ENCODE data around the gene TGM4.
"Not testable (repeated sequence)": the region's sequence is repeated elsewhere in the genome, so short reads cannot be mapped to it uniquely, and the experiment has no call there.

The TGM4 gene

GRCh38 chr3:44874308-44874707 is at the start of gene TGM4:
TSS of gene TGM4 (plus strand) at chr3:44874608. CDS start at chr3:44874679, 71 bp downstream.
- DNase-seq (ENCODE audit: low spot score): no peak

- DNase-seq (ENCODE audit: low spot score): no peak
These were observed 49.0 kb upstream of the TGM4 start for GRCh38 chr3:44825264-44825925.

DNA sequence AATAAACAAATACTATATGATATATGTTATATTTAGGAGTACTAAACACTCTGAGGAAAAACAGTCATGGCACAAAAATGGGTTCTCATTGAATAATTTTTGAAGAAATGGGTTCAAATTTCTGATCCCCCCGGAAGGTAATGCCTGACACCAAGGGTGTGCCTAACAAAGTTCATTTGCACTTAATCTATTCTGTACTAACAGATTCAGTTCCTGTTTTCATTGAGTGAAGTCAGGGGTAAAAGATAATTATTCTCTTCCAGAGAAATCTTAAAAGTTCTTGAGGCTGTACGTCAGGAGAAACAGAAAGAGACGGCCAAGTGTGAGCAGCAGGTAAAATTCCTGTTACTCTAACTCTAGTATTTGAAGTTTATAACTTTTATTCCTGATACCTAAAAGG is 47.2 kb upstream of the TGM4 start:
- no peak for DNase-seq (ENCODE audit: low spot score)

- no peak for DNase-seq (ENCODE audit: low spot score)
These were observed 43.2 kb upstream of the TGM4 start for GRCh38 chr3:44831232-44831631.

- no peak for DNase-seq (ENCODE audit: low spot score)
These were observed 42.4 kb upstream of the TGM4 start for GRCh38 chr3:44832032-44832431.

- DNase-seq (ENCODE audit: low spot score): no peak
These were observed 41.4 kb upstream of the TGM4 start for GRCh38 chr3:44832965-44833364.

- DNase-seq (ENCODE audit: low spot score): no peak
These were observed 41.0 kb upstream of the TGM4 start for GRCh38 chr3:44833394-44833793.

DNA sequence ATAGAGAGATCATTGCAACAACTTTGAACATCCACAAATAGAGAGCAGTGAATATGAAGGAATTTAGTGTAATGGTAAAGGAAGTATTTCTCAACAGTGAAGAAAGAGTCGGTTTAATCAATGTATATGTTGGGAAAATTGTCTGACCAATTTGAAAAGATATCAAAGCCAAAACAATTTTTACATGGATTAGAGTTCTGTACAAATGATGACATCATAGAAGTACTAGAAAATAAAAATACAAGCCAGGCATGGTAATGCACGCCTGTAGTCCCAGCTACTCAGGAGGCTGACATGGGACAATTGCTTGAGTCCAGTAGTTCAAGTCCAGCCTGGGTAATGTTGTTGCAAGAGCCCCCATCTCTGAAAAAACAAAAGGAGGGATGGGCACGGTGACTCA is 38.7 kb upstream of the TGM4 start:
- no peak for DNase-seq (ENCODE audit: low spot score)

- no peak for DNase-seq (ENCODE audit: low spot score)
These were observed 32.0 kb upstream of the TGM4 start for GRCh38 chr3:44842376-44842775.

GRCh38 chr3:44845528-44846520 is 28.6 kb upstream of the TGM4 start:
- DNase-seq (ENCODE audit: low spot score): no peak

DNA sequence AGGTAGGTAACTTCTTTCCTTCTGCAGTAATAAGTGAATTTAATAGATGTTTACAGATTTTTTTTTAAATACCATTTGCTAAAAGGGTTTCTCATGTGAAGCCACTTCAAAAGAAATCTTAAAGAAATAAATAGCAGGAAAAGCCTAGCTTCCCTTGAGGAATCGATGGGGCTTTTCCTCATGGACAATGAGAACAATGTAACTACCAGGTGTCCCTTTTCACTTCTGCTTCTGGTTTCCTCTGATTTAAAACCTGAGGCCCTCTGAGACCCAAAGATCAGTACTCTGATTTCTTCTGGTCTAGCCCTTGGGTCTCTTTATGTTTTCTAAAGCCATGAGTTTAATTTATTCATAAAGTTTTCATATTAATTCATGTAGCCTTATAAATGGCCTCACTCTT is 25.8 kb upstream of the TGM4 start:
- no peak for DNase-seq (ENCODE audit: low spot score)

DNA sequence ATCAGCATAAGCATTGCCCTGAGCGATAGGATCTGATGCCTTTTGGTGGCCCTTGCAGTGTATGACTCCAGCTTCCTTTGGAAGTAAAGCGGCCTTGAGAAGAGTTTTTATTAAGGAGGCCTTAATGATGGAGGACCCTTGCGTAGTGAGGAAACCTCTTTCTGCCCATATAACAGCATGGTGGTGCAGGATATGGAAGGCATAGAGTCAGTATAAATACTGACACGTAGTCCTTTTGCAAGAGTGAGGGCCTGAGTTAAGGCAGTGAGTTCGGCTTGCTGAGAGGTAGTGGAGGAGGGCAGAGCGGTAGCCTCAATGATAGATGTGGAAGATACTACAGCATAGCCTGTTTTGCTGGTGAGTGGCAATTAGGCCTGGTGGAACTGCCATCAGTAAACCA is 17.7 kb upstream of the TGM4 start:
- DNase-seq (ENCODE audit: low spot score): not testable (repeated sequence)

GRCh38 chr3:44860117-44860516 is 14.3 kb upstream of the TGM4 start:
- DNase-seq (ENCODE audit: low spot score): no peak

GRCh38 chr3:44861412-44862225 is 12.8 kb upstream of the TGM4 start, which contains the start of gene TMEM42:
TSS of gene TMEM42 (plus strand) at chr3:44861912. CDS start at chr3:44861925, 13 bp downstream.
- peak; percentile 52 for DNase-seq (ENCODE audit: low spot score)

GRCh38 chr3:44862226-44862637 is 12.2 kb upstream of the TGM4 start:
- no peak for DNase-seq (ENCODE audit: low spot score)

GRCh38 chr3:44865272-44866035 is 9.0 kb upstream of the TGM4 start:
- no peak for DNase-seq (ENCODE audit: low spot score)

DNA sequence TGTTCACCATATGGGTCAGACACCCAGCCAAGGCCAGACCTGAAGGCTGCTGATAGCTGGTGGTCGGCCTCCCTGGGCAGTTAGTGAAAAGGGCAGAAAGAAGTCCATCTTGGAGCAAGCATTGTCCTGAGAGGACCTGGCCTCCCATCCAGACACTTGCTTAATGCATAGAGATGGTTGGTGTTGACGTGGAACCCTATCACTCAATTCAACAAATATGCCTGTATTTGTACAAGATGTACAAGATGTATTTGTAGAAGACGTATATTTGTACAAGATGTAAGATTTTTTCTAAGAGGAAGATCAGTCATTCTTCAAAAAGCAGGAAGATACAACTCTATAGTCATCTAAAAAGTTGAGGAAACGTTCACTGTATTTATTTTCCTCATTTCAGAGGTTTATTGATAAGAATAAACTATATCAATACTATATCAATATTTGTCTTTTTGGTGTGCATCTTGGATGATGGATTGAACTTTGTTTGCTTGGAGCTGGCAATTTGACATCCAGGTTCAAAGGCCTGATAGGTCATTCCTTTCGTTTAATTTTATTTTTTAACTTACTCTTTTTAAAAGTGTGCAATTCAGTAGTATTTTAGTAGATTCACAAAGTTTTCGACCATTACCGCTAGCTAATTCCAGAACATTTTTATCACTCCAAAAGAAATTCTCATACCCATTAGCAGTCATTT is 6.8 kb upstream of the TGM4 start:
- no peak for DNase-seq (ENCODE audit: low spot score)

GRCh38 chr3:44870375-44871061 is 3.9 kb upstream of the TGM4 start:
- DNase-seq (ENCODE audit: low spot score): no peak

DNA sequence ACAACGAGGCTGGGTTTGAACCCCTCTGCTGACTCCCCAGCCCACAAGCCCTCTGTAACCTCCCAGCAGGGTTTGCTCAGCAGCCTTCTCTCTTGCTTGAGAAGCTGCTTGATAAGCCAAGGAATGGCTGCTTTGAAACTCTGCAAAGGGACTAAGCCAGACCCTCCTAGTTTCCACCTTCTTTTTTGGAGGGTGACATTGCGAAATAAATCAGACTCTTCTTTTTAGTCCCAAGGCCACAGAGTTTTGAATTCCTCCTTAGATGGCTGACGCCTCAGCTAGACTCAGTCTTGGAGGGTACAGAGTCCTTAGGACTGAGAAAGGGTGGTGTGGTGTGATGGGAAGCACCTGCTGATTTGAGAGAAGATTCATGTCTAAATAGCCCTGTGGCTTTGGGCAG is 1.2 kb downstream of the TGM4 start:
- no peak for DNase-seq (ENCODE audit: low spot score)

GRCh38 chr3:44877333-44877732 is 2.9 kb downstream of the TGM4 start:
- no peak for DNase-seq (ENCODE audit: low spot score)
